Memory B cell (primary cell): ENCODE results near the gene FLCN.
A peak's percentile ranks its signal among the peaks of the same experiment; 100 is the strongest.

Experiments used
- ATAC-seq: fragments of 150-1000 bp; cut with Tn5 transposase; 2 replicates; pipeline ENCODE4 v1.10.0; 2021; ENCODE audit warnings: low read depth, mild to moderate bottlenecking, moderate library complexity
- DNase-seq, 2 donors: peaks; one replicate each; pipeline ENCODE4 v3.0.0; 2022; ENCODE audit warnings: low spot score in 2 of 2
- H3K27ac Mint-ChIP-seq: one replicate; pipeline ENCODE4 v1.8.0; 2022; ENCODE audit warnings: mild to moderate bottlenecking, moderate library complexity, mixed read lengths
- H3K27me3 Mint-ChIP-seq: one replicate; pipeline ENCODE4 v1.8.0; 2022; ENCODE audit warnings: mixed read lengths
- H3K36me3 Mint-ChIP-seq: one replicate; pipeline ENCODE4 v1.8.0; 2022; ENCODE audit warnings: mild to moderate bottlenecking, mixed read lengths
- H3K4me1 Mint-ChIP-seq: one replicate; pipeline ENCODE4 v1.8.0; 2022; ENCODE audit warnings: mixed read lengths
- H3K4me3 Mint-ChIP-seq: one replicate; pipeline ENCODE4 v1.8.0; 2022; ENCODE audit warnings: mild to moderate bottlenecking, moderate library complexity, mixed read lengths
- H3K9me3 Mint-ChIP-seq: one replicate; pipeline ENCODE4 v1.8.0; 2022; ENCODE audit warnings: mixed read lengths

Gene FLCN

DNA sequence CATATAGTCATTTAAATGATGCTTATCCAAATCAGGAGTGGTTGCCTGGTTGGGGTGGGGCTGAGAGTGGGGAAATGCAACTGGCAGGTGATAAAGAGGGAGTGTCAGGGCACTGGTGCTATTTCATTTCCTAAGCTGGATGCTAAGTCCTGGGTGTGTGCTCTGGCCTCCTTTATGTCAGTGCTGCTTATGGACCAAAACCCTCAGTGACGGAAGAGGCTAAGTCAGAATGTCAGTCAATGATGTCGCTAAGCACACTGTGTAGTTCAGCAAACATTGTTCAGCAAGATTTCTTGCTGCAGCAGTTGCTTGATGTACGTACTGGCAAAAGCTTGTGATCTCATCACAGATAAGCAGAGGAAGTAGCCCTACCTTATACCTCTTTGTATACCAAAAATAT is 16.4 kb upstream of the FLCN start:
- Mint-ChIP-seq H3K4me3 (no peak overlapping the region), H3K36me3 (peaks cover 22% of the 10 kb centered on the region), H3K4me1 (no peaks in the 10 kb centered on the region), H3K27ac (peak overlapping the region; percentile 8), H3K9me3 (no peaks in the 10 kb centered on the region), H3K27me3 (no peaks in the 10 kb centered on the region)
- ATAC-seq (no peak), DNase-seq (no peak)

DNA sequence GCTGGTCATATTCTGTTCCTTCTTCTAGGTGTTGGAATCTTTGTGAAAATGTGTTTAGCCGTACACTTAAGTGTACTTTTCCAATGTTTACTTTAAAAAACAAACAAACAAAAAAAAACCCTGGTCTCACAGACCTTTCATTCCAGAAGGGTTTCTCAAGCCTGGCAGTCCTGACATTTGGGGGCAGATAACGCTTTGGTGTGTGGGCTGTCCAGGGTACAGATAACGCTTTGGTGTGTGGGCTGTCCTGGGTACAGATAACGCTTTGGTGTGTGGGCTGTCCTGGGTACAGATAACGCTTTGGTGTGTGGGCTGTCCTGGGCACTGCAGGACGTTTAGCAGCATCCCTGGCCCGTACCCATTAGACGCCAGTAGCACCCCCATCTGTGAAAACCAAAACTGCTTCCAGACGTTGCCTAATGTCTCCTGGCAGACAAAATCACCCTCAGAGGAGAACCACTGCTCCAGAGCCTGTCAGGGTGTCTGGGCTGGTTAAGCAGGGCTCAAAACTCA is 15.2 kb upstream of the FLCN start:
- no peak for DNase-seq
- Mint-ChIP-seq H3K27ac (no peak overlapping the region), H3K27me3 (no peaks in the 10 kb centered on the region), H3K4me3 (no peak overlapping the region), H3K4me1 (no peaks in the 10 kb centered on the region), H3K9me3 (no peaks in the 10 kb centered on the region), H3K36me3 (peaks cover 19% of the 10 kb centered on the region)
- ATAC-seq, result no peak

DNA sequence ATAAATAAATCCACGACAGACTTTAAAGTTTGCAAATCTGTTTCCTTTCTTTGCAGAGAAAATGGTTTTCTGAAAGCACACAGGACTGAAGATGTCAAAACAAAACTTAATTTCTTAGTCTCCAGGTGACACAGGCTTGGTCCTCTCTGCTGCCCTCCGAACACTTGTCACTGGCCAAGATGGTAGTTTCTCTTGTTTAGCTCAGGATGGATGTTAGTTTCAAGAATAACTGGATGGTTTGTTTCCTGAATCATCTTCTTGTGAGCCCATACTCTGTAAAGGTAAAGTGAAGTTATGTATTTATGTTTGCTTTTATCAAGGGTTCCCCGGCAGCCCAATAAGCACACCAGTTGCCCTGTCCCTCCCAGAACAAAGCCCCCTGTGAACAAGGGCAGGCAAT is 9.9 kb upstream of the FLCN start:
- Mint-ChIP-seq H3K4me3 (no peak overlapping the region), H3K9me3 (no peaks in the 10 kb centered on the region), H3K4me1 (no peaks in the 10 kb centered on the region), H3K27me3 (no peaks in the 10 kb centered on the region), H3K36me3 (peaks cover 8% of the 10 kb centered on the region), H3K27ac (no peak overlapping the region)
- ATAC-seq (no peak), DNase-seq (no peak)

DNA sequence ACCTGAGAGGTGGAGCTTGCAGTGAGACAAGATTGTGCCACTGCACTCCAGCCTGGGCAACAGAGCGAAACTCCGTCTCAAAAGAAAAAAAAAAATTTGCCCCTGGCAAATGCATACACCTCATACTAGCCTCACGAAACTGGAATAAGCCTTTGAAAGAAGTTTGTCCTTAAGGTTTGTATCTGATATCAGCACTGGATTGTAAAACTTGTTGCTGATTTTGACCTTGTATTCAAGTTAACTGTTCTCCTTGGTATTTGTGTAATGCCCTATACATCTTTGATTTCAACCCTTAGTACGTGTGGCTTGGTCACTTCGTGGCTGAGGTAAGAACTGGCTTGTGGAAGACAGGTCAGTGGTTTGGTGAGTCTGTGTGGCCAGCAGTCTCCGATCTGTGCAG is 6.2 kb upstream of the FLCN start:
- DNase-seq (no peak), ATAC-seq (no peak)
- Mint-ChIP-seq H3K36me3 (peaks cover 4% of the 10 kb centered on the region), H3K9me3 (no peaks in the 10 kb centered on the region), H3K4me1 (peaks cover 2% of the 10 kb centered on the region), H3K4me3 (no peak overlapping the region), H3K27me3 (no peaks in the 10 kb centered on the region), H3K27ac (no peak overlapping the region)

DNA sequence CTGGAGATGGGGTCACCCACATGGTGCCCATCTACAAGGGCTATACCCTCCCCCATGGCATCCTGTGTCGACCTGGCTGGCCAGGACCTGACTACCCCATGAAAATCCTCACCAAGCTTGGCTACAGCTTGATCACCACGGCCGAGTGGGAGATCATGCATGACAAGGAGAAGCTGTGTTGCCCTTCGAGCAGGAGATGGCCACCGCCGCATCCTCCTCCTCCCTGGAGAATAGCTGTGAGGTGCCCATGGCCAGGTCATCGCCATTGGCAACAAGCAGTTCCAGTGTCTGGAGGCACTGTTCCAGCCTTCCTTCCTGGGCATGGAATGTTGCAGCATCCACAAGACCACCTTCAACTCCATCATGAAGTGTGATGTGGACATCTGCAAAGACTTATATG is 5.3 kb upstream of the FLCN start:
- peaks cover under 1% of the 10 kb centered on the region for H3K36me3 Mint-ChIP-seq
- H3K4me1 Mint-ChIP-seq, result peaks cover 3% of the 10 kb centered on the region
- no peak for ATAC-seq
- no peaks in the 10 kb centered on the region for H3K27me3 Mint-ChIP-seq
- DNase-seq, result no peak
- no peak overlapping the region for H3K27ac Mint-ChIP-seq
- H3K9me3 Mint-ChIP-seq, result no peaks in the 10 kb centered on the region
- no peak overlapping the region for H3K4me3 Mint-ChIP-seq

DNA sequence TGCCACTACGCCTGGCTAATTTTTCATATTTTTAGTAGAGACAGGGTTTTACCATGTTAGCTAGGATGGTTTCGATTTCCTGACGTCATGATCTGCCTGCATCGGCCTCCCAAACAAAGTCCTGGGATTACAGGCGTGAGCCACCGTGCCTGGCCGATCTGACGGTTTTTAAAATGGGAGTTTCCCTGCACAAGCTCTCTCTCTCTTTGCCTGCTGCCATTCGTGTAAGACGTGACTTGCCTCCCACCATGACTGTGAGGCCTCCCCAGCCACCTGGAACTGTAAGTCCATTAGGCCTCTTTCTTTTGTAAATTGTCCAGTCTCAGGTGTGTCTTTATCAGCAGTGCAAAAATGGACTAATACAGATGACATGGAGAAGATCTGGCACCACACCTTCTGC is 4.7 kb upstream of the FLCN start:
- Mint-ChIP-seq H3K4me1 (peaks cover 5% of the 10 kb centered on the region), H3K4me3 (no peak overlapping the region), H3K27ac (no peak overlapping the region), H3K27me3 (no peaks in the 10 kb centered on the region), H3K36me3 (no peaks in the 10 kb centered on the region), H3K9me3 (no peaks in the 10 kb centered on the region)
- DNase-seq, result no peak
- no peak for ATAC-seq

DNA sequence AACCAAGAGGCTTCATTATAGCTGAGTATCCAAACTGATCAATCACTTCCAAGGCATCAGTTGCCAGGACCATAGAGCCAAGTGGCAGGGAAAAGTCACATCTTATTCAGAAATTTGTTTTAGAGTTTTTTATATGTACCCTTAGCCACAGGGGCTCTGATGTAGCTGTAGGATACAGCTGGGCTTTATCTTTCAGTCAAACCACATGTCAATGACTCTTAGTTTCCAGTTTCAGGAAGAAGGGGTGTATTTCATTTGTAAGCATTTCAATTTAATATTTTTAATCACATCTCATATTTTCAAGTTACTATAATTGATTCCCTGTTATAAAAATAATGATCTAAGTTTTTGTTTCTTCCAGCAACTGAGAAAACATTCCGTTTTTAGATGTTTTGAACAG is 2.9 kb upstream of the FLCN start:
- no peak for DNase-seq
- no peaks in the 10 kb centered on the region for H3K36me3 Mint-ChIP-seq
- H3K4me1 Mint-ChIP-seq, result peaks cover 20% of the 10 kb centered on the region
- H3K27ac Mint-ChIP-seq, result no peak overlapping the region
- H3K9me3 Mint-ChIP-seq, result no peaks in the 10 kb centered on the region
- no peak overlapping the region for H3K4me3 Mint-ChIP-seq
- no peak for ATAC-seq
- no peaks in the 10 kb centered on the region for H3K27me3 Mint-ChIP-seq

DNA sequence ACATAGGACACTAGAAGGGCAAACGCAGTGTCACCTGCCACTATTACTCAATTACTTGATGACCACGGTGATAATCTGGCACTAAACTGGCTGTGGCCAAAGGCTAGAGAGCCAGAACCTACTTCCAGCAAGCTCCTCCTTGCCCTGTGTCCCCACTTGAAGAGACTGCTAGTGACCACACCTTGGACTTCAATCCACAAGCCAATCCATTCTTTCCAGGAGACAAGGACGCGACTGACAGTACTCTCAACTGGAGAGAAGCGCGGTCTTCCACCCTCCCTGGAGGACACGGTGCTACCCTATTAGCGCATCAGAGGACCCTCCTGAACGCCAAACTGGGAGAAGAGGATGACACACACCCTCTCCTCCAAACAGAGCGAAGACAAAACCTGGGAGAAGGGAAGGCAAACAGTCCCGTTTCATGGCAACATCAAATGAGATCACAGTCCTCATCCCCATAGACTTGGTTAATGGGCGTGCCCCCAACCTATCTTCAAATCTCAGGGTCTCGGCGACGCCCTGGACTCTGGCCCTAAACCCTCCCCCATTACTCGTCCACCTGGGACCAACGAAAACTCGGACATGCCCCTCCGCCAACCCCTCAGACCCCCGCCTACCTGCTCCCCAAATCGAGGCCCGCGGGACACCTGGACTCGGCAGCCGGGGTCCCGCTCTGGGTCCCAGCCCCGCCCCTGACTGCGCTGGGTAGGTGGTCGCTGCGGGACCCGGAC is 508 bp downstream of the FLCN start:
- ATAC-seq, result peak; percentile 4
- Mint-ChIP-seq H3K36me3 (peaks cover 8% of the 10 kb centered on the region), H3K27me3 (no peaks in the 10 kb centered on the region), H3K4me3 (peak overlapping the region; percentile 99), H3K9me3 (no peaks in the 10 kb centered on the region), H3K4me1 (peaks cover 22% of the 10 kb centered on the region), H3K27ac (peak overlapping the region; percentile 100)
- no peak for DNase-seq

DNA sequence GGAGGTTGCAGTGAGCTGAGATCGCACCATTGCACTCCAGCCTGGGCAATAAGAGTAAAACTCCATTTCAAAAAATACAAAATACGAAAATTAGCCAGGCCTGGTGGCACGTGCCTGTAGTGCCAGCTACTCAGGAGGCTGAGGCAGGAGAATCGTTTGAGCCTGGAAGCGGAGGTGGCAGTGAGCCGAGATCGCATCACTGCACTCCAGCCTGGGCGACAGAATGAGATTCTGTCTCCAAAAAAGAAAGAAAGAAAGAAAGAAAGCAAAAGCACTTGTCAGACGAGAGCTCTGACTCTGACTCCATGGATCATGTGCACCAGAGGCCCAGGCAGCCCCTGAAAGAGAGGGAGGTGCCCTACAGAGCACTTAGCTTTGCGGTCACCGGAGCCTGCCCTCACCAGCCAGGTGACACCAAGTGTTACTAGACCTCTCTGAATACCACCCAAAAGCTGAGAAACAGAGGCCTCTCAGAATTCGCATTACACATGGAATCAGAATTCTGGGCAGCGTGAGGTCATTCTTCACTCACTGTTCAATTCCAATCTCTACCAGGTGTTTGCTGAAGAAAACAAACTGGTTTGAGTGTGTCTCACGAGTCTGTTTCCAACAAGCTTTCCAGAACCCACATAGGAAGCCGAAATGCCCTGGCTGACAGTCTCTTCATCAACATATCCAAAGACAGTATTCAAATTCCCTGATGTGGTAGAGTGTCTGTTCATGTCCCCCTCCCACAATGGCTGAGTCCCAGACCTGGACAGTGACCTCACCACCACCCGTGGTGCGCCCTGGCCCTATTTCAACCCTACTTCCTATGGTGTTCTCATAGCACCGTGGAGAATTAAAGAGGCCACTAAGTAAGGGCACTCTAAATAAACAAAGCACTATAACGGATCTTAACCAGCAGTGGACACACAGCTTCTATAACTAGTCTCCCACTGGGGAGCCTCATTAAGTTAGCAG is 1.5 kb downstream of the FLCN start:
- DNase-seq, result no peak
- Mint-ChIP-seq H3K27ac (peak overlapping the region; percentile 100), H3K27me3 (no peaks in the 10 kb centered on the region), H3K4me1 (peaks cover 22% of the 10 kb centered on the region), H3K9me3 (no peaks in the 10 kb centered on the region), H3K4me3 (peak overlapping the region; percentile 99), H3K36me3 (peaks cover 10% of the 10 kb centered on the region)
- ATAC-seq, result no peak

DNA sequence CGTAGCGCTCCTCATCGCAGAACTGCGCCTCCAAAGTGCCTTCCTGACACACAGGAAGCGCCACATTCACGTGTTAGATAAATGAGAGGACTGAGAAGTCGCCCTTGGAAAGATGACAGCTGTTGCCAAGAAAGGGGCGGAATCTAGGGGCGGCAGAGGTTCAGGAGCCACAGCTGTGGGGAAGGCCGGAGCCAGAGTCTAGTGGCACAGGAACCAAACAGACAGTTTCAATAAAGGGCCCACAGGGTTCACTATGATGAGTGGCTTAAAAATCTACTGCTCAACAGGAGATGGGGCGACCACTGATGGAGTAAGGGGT is 4.7 kb downstream of the FLCN start:
- no peak for DNase-seq
- no peaks in the 10 kb centered on the region for H3K27me3 Mint-ChIP-seq
- H3K36me3 Mint-ChIP-seq, result peaks cover 27% of the 10 kb centered on the region
- no peak overlapping the region for H3K4me3 Mint-ChIP-seq
- peaks cover 19% of the 10 kb centered on the region for H3K4me1 Mint-ChIP-seq
- ATAC-seq, result no peak
- H3K27ac Mint-ChIP-seq, result no peak overlapping the region
- no peaks in the 10 kb centered on the region for H3K9me3 Mint-ChIP-seq

DNA sequence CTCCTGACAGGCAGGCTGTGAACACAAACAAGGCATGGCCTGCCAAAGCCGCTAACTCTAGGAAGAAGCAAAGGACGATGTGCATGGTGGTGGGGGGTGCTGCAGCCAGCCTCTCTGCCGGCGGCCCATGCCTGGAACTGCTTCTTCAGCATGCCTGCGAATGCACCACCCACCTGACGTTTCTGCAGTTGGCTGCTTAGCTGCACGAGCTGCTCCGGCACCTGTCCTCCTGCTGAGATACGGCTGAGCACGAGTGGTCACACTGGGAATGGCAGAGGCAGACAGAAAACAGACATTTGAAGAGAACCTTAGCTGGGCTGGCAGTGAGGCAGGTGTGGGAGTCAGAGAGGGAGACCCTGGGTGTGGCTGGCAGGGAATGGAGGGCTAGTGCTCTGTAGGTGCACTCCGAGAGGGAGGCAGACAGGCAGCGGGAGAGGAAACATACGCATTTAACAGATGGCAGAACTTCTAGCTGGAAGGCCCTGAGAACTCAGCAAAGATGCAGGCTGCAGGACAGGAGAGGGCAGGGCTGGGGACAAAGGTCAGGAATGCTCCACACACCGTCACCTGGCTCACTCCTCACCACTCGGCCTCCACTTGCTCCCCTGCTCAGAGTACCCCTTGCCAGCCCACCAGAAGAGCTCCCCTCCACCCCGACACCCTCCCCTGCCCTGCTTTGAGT is 5.2 kb downstream of the FLCN start:
- Mint-ChIP-seq H3K9me3 (no peaks in the 10 kb centered on the region), H3K27ac (no peak overlapping the region), H3K4me3 (no peak overlapping the region), H3K4me1 (peaks cover 17% of the 10 kb centered on the region), H3K36me3 (peaks cover 27% of the 10 kb centered on the region), H3K27me3 (no peaks in the 10 kb centered on the region)
- ATAC-seq (no peak), DNase-seq (no peak)

DNA sequence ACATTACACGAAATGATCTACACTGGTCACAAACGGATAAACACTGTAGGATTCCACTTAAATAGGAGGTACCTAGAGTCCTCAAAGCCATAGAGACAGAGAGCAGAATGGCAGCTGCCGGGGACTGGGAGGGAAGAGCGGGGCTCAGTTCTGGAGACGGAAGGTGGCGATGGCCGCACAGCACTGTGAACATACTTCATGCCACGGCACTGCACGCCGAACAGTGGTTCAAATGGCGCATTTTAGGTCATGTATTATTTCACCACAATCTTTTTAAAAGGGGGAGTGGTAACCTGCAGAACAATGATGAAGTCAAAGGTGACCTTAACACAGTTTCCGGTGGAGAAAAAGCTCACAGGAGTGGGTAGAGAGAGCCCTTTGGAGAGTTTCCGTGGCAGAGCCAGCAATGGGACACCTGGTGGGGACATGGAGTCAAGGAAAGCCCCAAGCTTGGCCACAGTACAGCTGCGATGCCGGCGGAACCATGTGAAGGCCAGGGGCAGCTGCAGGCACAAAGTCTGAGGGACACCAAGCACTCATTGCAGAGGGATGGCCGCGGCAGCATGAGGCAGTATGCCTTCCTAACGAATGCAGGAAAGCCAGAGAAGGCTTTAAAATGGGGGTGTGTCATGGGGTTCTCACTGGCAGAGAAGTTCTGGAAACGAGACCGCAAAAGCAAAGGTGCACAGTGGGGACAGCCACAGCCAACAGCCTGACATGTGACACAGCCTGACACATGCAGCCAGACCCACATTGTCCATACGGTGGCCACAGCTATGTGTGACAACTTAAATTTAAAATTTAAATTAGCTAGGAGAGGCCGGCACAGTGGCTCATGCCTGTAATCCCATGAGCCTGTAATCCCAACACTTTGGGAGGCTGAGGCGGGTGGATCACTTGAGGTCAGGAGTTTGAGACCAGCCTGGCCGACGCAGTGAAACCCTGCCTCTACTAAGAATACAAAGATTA is 7.3 kb downstream of the FLCN start:
- Mint-ChIP-seq H3K9me3 (no peaks in the 10 kb centered on the region), H3K27me3 (no peaks in the 10 kb centered on the region), H3K27ac (no peak overlapping the region), H3K4me1 (peaks cover 2% of the 10 kb centered on the region), H3K4me3 (no peak overlapping the region), H3K36me3 (peaks cover 36% of the 10 kb centered on the region)
- DNase-seq (no peak), ATAC-seq (no peak)

DNA sequence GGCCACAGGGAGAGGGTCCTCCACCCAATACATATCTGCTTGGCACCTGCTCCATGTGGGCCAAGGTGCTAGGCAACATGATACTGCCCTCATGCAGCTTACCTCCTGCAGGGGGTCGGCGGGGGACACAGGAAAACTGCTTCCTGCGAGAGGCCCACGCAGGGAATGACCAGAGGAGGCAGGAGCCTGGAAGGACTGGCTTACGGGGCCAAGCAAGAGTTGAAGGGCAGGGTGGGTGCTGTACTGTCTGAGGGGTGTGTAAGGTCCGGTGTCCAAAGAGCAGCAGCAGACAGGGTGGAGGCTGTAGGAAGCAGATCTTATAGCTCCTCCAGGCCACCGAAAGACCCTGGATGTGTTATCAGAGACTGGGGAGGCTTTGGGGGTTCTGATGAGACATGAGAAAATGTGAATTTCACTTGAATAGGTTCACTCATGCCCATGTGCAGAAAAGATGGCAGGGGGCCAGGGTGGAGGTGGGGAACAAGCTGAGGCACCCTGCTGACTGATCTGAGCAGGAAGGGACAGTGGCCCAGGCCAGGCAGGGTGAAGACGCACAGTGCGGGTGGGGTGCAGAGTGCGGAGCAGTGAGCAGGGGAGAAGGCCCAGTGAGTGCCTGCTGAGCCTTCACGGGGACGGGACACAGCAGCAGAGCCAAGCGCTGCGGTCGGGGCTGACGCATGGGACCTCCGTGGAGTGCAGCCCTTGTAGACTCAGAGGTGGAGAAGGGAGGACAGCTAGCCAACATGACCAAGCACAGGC is 8.3 kb downstream of the FLCN start:
- Mint-ChIP-seq H3K27me3 (no peaks in the 10 kb centered on the region), H3K36me3 (peaks cover 40% of the 10 kb centered on the region), H3K27ac (no peak overlapping the region), H3K9me3 (no peaks in the 10 kb centered on the region), H3K4me1 (peaks cover 2% of the 10 kb centered on the region), H3K4me3 (no peak overlapping the region)
- ATAC-seq, result no peak
- no peak for DNase-seq
